WTC11 (cell line): Measurements from ENCODE around the gene FUZ. TPM values are rescaled to one million over a fixed set of nuclear protein-coding genes. Genes with fewer than 3 reads are reported as not detected.

Source experiments
- ATAC-seq: fragments of 200-7000 bp; cut with Tn5 transposase; 2 replicates; pipeline ENCODE4 v1.10.0; 2021; ENCODE audit warnings: mild to moderate bottlenecking, moderate library complexity
- CTCF ChIA-PET: fragments of 300-600 bp; sonication (Branson Sonifier 250); formaldehyde crosslinking; loops from one replicate; lab custom pipeline; 2021; ENCODE audit warnings: antibody characterized with exemption; lab: Charles Lee
- POLR2A ChIA-PET: fragments of 350-600 bp; sonication (Branson Sonifier 250); formaldehyde crosslinking; loops from one replicate; lab custom pipeline; 2021; ENCODE audit warnings: antibody characterized with exemption; lab: Charles Lee
- DNase-seq: peaks from one replicate; pipeline ENCODE4 v3.0.0; 2021; ENCODE audit warnings: low spot score
- H3K27ac Mint-ChIP-seq: 2 replicates; pipeline ENCODE4 v1.8.0; 2021; ENCODE audit warnings: mixed read lengths
- H3K27me3 Mint-ChIP-seq: 2 replicates; pipeline ENCODE4 v1.8.0; 2021; ENCODE audit warnings: low read depth, mild to moderate bottlenecking, moderate library complexity, mixed read lengths
- H3K36me3 Mint-ChIP-seq: 2 replicates; pipeline ENCODE4 v1.8.0; 2021; ENCODE audit warnings: mixed read lengths
- H3K4me1 Mint-ChIP-seq: 2 replicates; pipeline ENCODE4 v1.8.0; 2022; ENCODE audit warnings: mixed read lengths
- H3K4me3 Mint-ChIP-seq: 2 replicates; pipeline ENCODE4 v1.8.0; 2021; ENCODE audit warnings: mild to moderate bottlenecking, moderate library complexity, mixed read lengths
- H3K9me3 Mint-ChIP-seq: 2 replicates; pipeline ENCODE4 v1.8.0; 2021; ENCODE audit warnings: mixed read lengths
- ATF3 ChIP-seq: sonication (generic); formaldehyde crosslinking; conservative IDR thresholded peaks from 2 replicates; pipeline ENCODE4 v1.8.1; 2022; ENCODE audit warnings: mild to moderate bottlenecking, missing genetic modification reagents
- FOXP1 ChIP-seq: sonication (generic); formaldehyde crosslinking; IDR thresholded peaks from 2 replicates; pipeline ENCODE4 v1.8.0; 2022; ENCODE audit warnings: missing genetic modification reagents, mild to moderate bottlenecking, moderate library complexity, borderline replicate concordance
- GTF2I ChIP-seq: fragments of 250-450 bp; sonication (Bioruptor Pico); conservative IDR thresholded peaks from 2 replicates; pipeline ENCODE4 v1.4.0; 2021; ENCODE audit warnings: mild to moderate bottlenecking
- IRF1 ChIP-seq: sonication (generic); formaldehyde crosslinking; IDR thresholded peaks from 2 replicates; pipeline ENCODE4 v1.8.0; 2023; ENCODE audit warnings: missing genetic modification reagents
- KAT7 ChIP-seq: sonication (generic); formaldehyde crosslinking; IDR thresholded peaks from 2 replicates; pipeline ENCODE4 v1.8.1; 2023; ENCODE audit warnings: missing genetic modification reagents, mild to moderate bottlenecking, borderline replicate concordance
- NFATC4 ChIP-seq: fragments of 250-450 bp; sonication (Bioruptor Pico); IDR thresholded peaks from 2 replicates; pipeline ENCODE4 v1.9.0; 2021; ENCODE audit warnings: mild to moderate bottlenecking
- NR1H2 ChIP-seq: sonication (generic); formaldehyde crosslinking; IDR thresholded peaks from 2 replicates; pipeline ENCODE4 v1.9.0; 2021; ENCODE audit warnings: mild to moderate bottlenecking, moderate library complexity, missing genetic modification reagents
- TEAD1 ChIP-seq: sonication (generic); formaldehyde crosslinking; IDR thresholded peaks from 2 replicates; pipeline ENCODE4 v1.8.0; 2022; ENCODE audit warnings: mild to moderate bottlenecking, missing genetic modification reagents
- ZNF416 ChIP-seq: fragments of 250-450 bp; sonication (Bioruptor Pico); IDR thresholded peaks from 2 replicates; pipeline ENCODE4 v1.9.0; 2021; ENCODE audit warnings: mild to moderate bottlenecking, inconsistent platforms
- total RNA-seq: library from RNA; stranded (reverse); gene quantifications from 3 replicates; pipeline ENCODE4 v1.2.3, GENCODE V29; 2021
- TF ChIP-seq, protein P1 (sequence below): sonication (generic); formaldehyde crosslinking; IDR thresholded peaks from 2 replicates; pipeline ENCODE4 v1.8.1; 2022; ENCODE audit warnings: low read depth, mild to moderate bottlenecking, moderate library complexity, missing genetic modification reagents, borderline replicate concordance
- TF ChIP-seq, protein P2 (sequence below): sonication (generic); formaldehyde crosslinking; IDR thresholded peaks from 2 replicates; pipeline ENCODE4 v1.8.0; 2022; ENCODE audit warnings: mild to moderate bottlenecking, missing genetic modification reagents
- TF ChIP-seq, protein P3 (sequence below): sonication (generic); formaldehyde crosslinking; IDR thresholded peaks from 2 replicates; pipeline ENCODE4 v1.8.0; 2022; ENCODE audit warnings: missing genetic modification reagents
- TF ChIP-seq, protein P4 (sequence below): fragments of 250-450 bp; sonication (Bioruptor Pico); IDR thresholded peaks from 2 replicates; pipeline ENCODE4 v1.9.0; 2021; ENCODE audit warnings: moderate library complexity, mild to moderate bottlenecking, inconsistent platforms, borderline replicate concordance

FUZ gene
- total RNA-seq, 1 experiment from 2014 or later: 35.1 TPM

DNA sequence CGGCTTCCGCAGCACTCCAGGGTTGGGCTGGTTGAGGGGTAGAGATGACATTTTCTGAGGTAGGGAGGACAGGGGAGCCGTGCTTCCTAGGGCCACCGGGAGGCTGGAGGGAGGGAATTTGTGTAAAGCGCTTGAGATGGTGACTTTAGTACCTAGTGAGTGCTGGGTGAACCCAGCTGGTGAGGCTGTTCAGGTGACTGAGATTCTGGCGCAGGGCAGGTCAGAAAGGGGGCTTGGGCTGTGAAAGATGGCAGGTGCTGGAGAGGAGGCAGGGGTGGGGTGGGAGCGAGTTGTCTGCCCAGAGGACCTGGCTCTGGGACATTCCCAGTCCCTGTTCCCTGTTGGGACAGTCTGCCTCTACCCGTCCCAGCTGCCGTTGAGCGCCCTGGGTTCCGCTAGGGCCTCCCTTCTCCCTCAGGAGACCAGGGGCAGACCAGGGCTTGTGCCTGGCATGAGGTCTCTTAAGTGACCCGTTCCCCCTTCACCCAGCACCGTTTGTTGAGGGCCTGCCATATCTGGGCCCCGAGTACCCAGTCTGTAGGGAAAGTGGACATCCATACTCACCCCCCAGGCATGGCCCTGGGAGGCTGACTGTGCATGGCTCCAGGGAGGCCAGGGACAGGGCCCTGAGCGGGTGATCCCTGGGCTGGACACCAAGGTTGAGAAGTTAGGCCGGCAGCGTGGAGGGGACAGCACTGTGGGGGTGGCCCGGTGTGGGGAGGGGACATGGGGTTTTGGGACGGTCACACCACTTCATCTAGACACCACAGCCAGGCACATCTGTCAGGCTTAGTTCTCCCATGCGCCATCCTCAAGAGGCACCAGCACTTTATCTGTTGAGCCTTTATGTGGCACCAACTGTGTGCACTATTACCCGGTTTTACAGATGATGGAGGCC, 42.8 kb upstream of the FUZ start:
- TF ChIP-seq, protein P1, sequence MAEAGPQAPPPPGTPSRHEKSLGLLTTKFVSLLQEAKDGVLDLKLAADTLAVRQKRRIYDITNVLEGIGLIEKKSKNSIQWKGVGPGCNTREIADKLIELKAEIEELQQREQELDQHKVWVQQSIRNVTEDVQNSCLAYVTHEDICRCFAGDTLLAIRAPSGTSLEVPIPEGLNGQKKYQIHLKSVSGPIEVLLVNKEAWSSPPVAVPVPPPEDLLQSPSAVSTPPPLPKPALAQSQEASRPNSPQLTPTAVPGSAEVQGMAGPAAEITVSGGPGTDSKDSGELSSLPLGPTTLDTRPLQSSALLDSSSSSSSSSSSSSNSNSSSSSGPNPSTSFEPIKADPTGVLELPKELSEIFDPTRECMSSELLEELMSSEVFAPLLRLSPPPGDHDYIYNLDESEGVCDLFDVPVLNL: no peak
- TF ChIP-seq ATF3 (CRISPR knock-in tag) (no peak), IRF1 (CRISPR knock-in tag) (no peak), FOXP1 (CRISPR knock-in tag) (no peak), KAT7 (CRISPR knock-in tag) (no peak), TEAD1 (CRISPR knock-in tag) (no peak), GTF2I (no peak)
- TF ChIP-seq, protein P2, sequence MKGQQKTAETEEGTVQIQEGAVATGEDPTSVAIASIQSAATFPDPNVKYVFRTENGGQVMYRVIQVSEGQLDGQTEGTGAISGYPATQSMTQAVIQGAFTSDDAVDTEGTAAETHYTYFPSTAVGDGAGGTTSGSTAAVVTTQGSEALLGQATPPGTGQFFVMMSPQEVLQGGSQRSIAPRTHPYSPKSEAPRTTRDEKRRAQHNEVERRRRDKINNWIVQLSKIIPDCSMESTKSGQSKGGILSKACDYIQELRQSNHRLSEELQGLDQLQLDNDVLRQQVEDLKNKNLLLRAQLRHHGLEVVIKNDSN (CRISPR knock-in tag): no peak
- TF ChIP-seq, protein P3, sequence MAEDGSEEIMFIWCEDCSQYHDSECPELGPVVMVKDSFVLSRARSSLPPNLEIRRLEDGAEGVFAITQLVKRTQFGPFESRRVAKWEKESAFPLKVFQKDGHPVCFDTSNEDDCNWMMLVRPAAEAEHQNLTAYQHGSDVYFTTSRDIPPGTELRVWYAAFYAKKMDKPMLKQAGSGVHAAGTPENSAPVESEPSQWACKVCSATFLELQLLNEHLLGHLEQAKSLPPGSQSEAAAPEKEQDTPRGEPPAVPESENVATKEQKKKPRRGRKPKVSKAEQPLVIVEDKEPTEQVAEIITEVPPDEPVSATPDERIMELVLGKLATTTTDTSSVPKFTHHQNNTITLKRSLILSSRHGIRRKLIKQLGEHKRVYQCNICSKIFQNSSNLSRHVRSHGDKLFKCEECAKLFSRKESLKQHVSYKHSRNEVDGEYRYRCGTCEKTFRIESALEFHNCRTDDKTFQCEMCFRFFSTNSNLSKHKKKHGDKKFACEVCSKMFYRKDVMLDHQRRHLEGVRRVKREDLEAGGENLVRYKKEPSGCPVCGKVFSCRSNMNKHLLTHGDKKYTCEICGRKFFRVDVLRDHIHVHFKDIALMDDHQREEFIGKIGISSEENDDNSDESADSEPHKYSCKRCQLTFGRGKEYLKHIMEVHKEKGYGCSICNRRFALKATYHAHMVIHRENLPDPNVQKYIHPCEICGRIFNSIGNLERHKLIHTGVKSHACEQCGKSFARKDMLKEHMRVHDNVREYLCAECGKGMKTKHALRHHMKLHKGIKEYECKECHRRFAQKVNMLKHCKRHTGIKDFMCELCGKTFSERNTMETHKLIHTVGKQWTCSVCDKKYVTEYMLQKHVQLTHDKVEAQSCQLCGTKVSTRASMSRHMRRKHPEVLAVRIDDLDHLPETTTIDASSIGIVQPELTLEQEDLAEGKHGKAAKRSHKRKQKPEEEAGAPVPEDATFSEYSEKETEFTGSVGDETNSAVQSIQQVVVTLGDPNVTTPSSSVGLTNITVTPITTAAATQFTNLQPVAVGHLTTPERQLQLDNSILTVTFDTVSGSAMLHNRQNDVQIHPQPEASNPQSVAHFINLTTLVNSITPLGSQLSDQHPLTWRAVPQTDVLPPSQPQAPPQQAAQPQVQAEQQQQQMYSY (CRISPR knock-in tag): no peak
- Mint-ChIP-seq H3K9me3 (no peaks in the 10 kb centered on the region), H3K4me1 (peaks cover 19% of the 10 kb centered on the region), H3K36me3 (peaks cover 25% of the 10 kb centered on the region), H3K27me3 (peaks cover 3% of the 10 kb centered on the region; the same call in 1 of the 2 replicates), H3K4me3 (no peak overlapping the region), H3K27ac (peak overlapping the region; percentile 57; the same call in 1 of the 2 replicates)
- ATAC-seq: no peak
- DNase-seq: no peak
- ChIA-PET POLR2A (no interaction called here), CTCF (no interaction called here)

DNA sequence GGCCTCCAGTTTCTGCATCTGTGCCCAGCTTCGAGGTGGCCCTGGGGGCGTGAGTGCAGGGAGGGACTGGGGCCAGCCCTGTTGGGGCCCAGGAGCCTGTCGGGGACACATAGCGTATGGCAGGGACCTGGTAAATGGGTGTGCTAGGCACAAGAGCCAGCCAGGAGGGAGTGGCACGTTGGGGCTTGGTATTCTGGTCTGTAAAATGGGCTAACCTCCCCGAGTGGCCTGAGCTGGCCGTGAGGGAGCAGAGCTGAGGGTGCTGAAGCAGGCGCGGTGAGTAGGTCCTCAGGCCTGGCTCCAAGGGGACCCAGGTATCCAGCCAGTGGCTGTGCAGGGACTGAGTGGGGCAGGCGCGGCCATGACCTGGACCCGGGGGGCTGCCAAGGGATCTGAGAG, 42.2 kb upstream of the FUZ start:
- no peak for TF ChIP-seq NR1H2 (CRISPR knock-in tag)
- TF ChIP-seq ATF3 (CRISPR knock-in tag): no peak
- TF ChIP-seq, protein P4, sequence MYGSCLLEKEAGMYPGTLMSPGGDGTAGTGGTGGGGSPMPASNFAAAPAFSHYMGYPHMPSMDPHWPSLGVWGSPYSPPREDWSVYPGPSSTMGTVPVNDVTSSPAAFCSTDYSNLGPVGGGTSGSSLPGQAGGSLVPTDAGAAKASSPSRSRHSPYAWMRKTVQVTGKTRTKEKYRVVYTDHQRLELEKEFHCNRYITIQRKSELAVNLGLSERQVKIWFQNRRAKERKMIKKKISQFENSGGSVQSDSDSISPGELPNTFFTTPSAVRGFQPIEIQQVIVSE: no peak
- no peak for TF ChIP-seq NFATC4 (CRISPR knock-in tag)
- TF ChIP-seq ZNF416 (CRISPR knock-in tag): no peak
- ATAC-seq (no peak), DNase-seq (no peak)
- Mint-ChIP-seq H3K9me3 (no peaks in the 10 kb centered on the region), H3K27me3 (peaks cover 3% of the 10 kb centered on the region; the same call in 1 of the 2 replicates), H3K4me1 (peaks cover 15% of the 10 kb centered on the region), H3K27ac (peak overlapping the region; percentile 57; the same call in 1 of the 2 replicates), H3K36me3 (peaks cover 23% of the 10 kb centered on the region), H3K4me3 (no peak overlapping the region)
- ChIA-PET POLR2A (no interaction called here), CTCF (no interaction called here)
